Hematopoietic multipotent progenitor cell (in vitro differentiated cells): Measurements from ENCODE around the gene HOXD11. TPM values are rescaled to one million over a fixed set of nuclear protein-coding genes. Genes with fewer than 3 reads are reported as not detected.

Experiments
- DNase-seq, 3 donors: peaks; one replicate each; pipeline ENCODE4 v3.0.0-alpha.2; 2011 to 2015; ENCODE audit warnings: low read depth in 2 of 3, low spot score in 2 of 3
- total RNA-seq: library from RNA; depleted of rRNA; stranded (reverse); fragments of >200 nt; gene quantifications from one replicate; pipeline ENCODE4 v1.2.3, GENCODE V29; 2012

Gene HOXD11
- total RNA-seq, 1 donor, result not detected

GRCh38 chr2:176146645-176147044 lies 39.6 kb downstream of the HOXD11 start:
- DNase-seq, result no peak

DNA sequence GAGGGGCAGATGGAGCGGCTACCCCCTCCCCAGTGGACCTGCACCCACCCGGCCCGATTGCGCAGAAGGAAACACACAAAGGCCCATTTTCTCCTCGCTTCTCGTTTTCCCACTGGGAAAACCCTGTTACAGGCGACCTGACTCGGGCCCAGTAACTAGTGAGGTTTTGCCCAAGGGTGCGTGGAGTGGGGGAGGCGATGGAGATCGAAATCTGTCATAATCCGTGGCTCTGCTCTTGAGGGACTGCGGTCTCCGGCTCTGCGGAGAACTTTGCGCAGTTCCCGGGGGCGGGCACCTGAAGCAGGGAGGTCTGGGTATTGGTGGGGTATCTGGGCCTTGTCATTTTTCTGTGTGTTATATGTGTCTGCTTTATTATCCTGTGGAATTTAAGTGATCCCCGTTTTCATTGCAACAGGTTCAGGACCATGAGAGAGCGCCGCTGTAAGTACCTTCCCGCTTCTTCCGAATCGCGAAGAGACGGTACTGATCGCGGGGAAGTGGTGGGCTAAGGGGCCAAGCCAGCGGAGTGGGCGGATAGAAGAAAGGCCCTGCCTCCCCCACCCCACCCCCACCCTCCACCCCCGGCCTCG lies 40.2 kb downstream of the HOXD11 start:
- DNase-seq, result no peak

DNA sequence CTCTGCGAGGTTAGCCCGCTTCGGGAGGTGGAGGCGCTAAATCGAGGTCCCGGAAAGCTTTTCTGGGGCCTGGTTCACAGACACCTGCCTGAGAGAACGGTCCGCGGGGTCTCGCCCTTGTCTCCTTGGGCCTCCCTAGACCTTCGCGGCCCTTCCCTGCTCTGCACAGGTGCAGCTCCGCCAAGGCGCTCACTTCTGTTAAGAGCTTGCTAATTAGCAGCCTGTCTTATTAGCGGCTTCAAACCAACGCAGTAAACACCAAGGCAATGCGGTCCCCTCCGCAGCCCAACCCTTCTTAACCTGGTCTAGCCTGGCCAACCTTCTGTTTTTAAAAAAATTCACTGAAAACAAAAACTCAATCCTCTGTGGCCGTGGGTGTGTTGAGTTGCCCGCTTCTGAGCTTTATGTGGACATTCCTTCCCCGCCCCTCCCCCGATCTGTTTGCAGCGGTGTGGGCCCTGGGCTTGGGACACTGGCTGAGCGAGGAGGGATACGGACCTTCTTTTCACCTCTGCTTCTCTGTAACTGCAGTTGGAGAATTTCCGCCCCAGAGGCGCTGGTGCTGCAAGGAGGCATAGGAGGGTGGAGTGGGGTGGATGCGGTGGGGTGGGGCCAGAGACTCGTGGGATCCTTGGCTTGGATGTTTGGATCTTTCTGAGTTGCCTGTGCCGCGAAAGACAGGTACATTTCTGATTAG lies 40.9 kb downstream of the HOXD11 start:
- no peak for DNase-seq

- no peak for DNase-seq
These were observed 41.8 kb downstream of the HOXD11 start for GRCh38 chr2:176148751-176149421.

DNA sequence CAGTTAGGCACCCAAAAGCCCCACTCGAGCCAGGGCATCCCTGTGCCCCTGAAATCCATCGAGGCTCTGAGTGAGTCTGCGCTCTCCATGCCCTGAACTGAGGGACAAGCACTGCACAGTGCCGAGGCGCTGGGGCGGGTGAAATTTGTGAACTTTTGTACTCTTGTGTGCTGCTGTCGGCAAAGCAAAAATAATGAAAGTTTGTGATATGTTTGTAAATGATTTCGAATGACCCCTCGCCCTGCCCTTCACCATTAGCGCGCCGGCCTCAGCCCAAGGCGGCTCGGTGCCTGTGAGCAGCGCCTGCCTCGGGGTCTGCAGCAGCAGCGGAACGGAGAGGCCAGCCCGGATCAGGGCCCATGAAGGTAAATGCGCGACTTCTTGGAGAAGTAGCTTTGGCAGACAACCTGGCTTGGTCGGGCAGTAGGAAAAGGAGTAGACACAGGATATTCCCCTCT lies 42.4 kb downstream of the HOXD11 start:
- no peak for DNase-seq

DNA sequence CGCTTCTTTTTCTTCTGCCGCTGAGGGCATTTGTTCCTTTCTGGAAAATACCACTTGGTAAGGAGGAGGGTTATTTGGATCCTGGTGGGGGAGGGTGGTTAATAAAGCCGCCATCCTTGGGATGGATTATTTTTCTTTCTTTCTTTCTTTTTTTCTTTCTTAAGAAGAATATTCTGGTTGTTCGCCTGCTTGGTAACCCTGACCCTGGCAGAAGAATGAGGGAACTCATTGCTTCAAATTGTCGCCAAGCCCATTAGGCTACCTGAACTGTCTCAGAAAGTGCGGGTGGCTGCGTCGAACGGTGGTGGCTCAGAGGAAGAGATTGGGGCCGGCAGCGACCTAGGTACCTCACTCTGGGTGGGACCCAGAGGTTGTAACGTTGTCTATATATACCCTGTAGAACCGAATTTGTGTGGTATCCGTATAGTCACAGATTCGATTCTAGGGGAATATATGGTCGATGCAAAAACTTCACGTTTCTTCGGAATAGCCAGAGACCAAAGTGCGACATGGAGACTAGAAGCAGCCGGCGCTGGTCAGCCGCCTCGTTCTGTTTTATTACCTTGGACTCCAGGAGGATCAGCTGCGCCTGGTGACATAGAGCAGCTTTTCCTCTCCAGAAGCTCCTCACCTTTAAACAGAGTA lies 43.0 kb downstream of the HOXD11 start:
- DNase-seq, result no peak

- DNase-seq, result no peak
These were observed 43.7 kb downstream of the HOXD11 start for GRCh38 chr2:176150584-176151441.

DNA sequence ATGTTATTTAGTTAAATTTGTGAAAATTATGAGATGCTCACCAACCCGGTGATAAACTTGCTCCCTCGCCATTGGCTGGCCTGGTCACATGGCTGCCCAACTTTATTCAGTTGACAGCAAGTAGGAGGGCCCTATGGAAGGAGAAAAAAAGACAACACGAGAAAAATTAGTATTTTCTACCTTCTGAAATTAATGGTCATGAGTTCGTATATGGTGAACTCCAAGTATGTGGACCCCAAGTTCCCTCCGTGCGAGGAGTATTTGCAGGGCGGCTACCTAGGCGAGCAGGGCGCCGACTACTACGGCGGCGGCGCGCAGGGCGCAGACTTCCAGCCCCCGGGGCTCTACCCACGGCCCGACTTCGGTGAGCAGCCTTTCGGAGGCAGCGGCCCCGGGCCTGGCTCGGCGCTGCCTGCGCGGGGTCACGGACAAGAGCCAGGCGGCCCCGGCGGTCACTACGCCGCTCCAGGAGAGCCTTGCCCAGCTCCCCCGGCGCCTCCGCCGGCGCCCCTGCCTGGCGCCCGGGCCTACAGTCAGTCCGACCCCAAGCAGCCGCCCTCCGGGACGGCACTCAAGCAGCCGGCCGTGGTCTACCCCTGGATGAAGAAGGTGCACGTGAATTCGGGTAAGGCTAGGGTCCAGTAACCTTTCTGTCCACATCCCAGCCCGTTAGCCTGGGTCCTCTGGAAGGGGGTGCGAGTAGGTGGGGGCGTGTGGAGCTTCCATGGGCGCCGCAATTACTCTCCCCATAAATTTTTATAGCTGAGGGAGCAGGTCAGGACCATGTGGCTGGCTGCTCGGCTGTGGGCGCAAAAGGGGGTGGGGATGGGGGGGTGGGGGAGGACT lies 44.6 kb downstream of the HOXD11 start, which contains the start of gene HOXD4:
Gene HOXD4 (plus strand): TSS at position 109 of the 846 bp plus-strand sequence. CDS start 84 bp downstream, at position 193.
- no peak for DNase-seq

GRCh38 chr2:176152350-176153181 lies 45.5 kb downstream of the HOXD11 start:
- DNase-seq, result no peak

DNA sequence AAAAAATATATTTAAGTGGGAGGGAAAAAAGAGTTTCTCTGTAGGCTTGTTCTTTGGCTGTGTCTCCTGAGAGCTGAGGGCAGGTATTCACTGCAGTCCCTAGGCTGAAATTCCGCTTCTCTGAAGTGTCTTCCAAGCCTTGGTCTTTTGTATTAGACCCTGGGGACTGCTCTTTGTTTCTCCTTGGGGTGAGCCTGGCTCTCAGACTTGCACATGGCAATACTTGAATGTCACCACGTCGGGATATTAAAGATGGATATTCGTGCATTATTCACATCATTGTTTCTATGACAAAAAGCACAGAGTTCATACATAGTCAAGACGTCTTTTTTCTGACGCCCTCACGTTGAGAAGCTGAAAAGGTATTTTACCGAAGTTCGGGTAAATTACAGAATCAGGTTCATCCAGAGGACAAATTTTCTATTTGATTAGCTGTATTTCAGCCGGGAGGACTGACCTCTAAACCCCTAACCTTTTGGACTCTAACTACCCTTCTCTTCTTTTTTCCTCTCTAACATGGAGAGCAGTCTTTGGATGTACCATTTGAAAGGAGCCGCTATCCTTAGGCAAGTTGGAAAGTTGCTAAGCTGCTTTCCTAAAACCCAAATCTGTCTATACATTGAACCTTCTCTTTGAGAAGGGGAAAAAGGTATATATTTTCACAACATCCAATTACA lies 47.6 kb downstream of the HOXD11 start:
- DNase-seq, result no peak

- DNase-seq, result no peak
These were observed 48.4 kb downstream of the HOXD11 start for GRCh38 chr2:176155356-176156044.

- no peak for DNase-seq
These were observed 49.3 kb downstream of the HOXD11 start for GRCh38 chr2:176156301-176156806.

- DNase-seq, result no peak
These were observed 49.9 kb downstream of the HOXD11 start, which contains the start of gene HOXD3 for GRCh38 chr2:176156807-176157498. Gene HOXD3, plus strand, starts transcription at chr2:176157307. Its CDS starts 11,808 bp downstream, at chr2:176169115.

DNA sequence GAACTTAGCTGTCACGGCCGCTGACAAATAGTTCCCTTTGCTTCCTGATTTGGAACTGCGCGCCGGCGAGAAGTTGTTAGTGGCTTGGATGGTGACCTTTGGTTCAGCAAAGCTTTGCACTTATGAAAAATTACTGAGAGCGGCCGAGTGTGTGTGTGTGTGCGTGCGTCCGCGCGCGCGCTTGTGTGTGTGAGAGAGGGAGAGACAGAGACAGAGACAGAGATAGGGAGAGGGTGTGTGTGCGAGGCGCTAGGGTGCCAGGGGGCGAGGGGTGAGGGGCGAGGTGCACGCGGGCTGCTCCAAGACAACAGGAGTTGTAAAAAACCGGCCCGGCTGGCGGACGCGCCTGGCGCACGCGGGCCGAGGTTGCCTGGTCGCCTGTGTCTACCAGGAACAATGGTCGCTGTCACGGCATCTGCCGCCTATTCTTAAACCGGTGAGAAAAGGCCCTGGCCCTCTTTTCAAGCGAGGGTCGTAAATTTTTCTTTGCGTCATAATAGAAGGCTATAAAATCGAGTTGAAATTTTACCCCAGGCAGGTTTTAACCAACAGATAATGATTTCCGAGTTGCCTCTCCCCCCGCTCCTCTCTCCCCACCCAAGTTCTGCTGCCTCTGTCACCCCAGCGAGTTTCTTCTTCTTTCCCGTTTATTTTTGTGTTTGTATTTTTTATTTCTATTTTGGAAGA lies 50.6 kb downstream of the HOXD11 start:
- no peak for DNase-seq

- DNase-seq, result no peak
These were observed 51.1 kb downstream of the HOXD11 start for GRCh38 chr2:176158186-176158591.
